NT2/D1 (cell line): Measurements from ENCODE around the gene STARD4.

Experiments used
- DNase-seq: peaks from one replicate; pipeline ENCODE4 v3.0.0-alpha.2; 2011; ENCODE audit warnings: low read depth, low spot score
- H3K27me3 ChIP-seq: 2 replicates; pipeline ENCODE4 v1.6.0; 2011; ENCODE audit warnings: mild to moderate bottlenecking; ENCODE audit not compliant: insufficient read length, insufficient read depth
- H3K36me3 ChIP-seq: 2 replicates; pipeline ENCODE4 v1.6.1; 2011; ENCODE audit warnings: mild to moderate bottlenecking, low read length, mixed read lengths; ENCODE audit not compliant: insufficient read depth, insufficient read length
- H3K4me1 ChIP-seq: 2 replicates; pipeline ENCODE4 v1.5.1; 2011; ENCODE audit not compliant: insufficient read depth, insufficient read length
- H3K4me3 ChIP-seq: 2 replicates; pipeline ENCODE4 v1.5.1; 2011; ENCODE audit warnings: low read depth; ENCODE audit not compliant: insufficient read length
- H3K9ac ChIP-seq: 2 replicates; pipeline ENCODE4 v1.6.0; 2011; ENCODE audit warnings: low read depth; ENCODE audit not compliant: insufficient read length
- H3K9me3 ChIP-seq: 2 replicates; pipeline ENCODE4 v1.5.1; 2011; ENCODE audit warnings: mild to moderate bottlenecking, low read length; ENCODE audit not compliant: insufficient read depth
- SUZ12 ChIP-seq: IDR thresholded peaks from 2 replicates; pipeline ENCODE4 v1.6.1; 2011; ENCODE audit not compliant: insufficient read length, insufficient read depth; ENCODE audit errors: extremely low read depth
- YY1 ChIP-seq: IDR thresholded peaks from 2 replicates; pipeline ENCODE4 v1.6.1; 2011; ENCODE audit not compliant: insufficient read length, insufficient read depth
- ZNF274 ChIP-seq: IDR thresholded peaks from 2 replicates; pipeline ENCODE4 v1.6.1; 2011; ENCODE audit warnings: mild to moderate bottlenecking, low read depth, low read length

Gene STARD4, protein sequence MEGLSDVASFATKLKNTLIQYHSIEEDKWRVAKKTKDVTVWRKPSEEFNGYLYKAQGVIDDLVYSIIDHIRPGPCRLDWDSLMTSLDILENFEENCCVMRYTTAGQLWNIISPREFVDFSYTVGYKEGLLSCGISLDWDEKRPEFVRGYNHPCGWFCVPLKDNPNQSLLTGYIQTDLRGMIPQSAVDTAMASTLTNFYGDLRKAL

DNA sequence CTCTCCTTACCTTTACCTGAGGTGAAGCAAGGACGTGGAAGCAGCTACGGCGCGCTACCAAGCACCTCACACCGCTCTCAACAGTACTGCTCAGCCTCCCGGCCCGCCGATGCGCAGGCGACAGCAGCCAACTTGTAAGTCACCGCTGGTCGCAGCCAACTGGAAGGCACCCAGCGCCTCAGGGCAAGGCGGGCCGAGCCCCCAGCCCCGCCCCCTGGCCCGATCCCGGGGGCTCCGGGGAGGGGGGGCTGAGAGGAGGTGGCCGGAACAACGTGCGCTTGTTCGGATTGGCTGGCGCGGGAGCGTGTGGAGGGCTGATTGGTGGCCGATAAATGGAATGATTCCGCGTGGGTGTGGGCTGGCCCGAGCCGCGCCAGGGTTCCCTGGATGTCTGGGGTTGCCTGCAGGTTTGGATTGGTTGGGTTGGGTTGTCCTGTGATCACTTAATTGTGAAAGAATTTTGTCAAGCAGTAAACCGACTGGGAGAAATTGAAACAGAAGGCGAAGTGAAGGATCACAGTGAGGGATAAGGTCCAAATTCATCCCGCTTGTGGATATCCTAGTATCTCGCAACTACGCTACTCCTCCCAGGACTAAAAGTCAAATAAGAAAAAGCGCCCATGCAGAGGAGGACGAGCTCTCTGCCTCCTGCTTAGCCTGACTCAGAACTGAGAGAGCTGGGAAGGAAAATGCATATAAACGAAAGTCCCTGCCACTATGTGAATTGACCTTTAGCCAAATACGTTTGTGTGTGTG, at the start of gene STARD4:
TSS of gene STARD4 (minus strand) at position 161 of the 756 bp plus-strand sequence. CDS start 5,102 bp downstream, outside the sequence.
- H3K4me3 ChIP-seq = peak within 1 kb of the TSS; percentile 89
- DNase-seq = peak; percentile 70
- TF ChIP-seq ZNF274 = no peak
- TF ChIP-seq YY1 = no peak
- TF ChIP-seq SUZ12 = no peak
- no peaks in the 10 kb centered on the region for H3K4me1 ChIP-seq
- H3K36me3 ChIP-seq = no peaks in the 10 kb centered on the region
- peak within 1 kb of the TSS; percentile 92 for H3K9ac ChIP-seq
- no peaks in the 10 kb centered on the region for H3K27me3 ChIP-seq
- no peaks in the 10 kb centered on the region for H3K9me3 ChIP-seq

DNA sequence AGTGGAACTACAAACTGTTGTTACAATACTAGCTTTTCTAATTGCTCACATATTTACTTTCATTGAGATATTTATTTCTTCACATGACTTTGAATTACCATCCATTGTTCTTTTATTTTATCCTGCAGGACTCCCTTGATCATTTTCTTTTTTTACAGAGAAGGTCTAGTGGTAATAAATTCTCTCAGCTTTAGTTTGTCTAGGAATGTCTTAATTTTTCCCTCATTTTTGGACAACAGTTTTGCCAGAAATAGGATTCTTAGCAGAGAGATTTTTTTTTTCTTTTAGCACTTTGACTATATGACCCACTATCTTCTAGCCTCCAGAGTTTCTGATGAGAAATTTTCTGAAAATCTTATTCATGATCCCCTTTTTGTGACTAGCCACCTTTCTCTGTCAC, 47.3 kb upstream of the STARD4 start:
- no peak overlapping the region for H3K9ac ChIP-seq
- no peak overlapping the region for H3K4me3 ChIP-seq
- H3K36me3 ChIP-seq = no peaks in the 10 kb centered on the region
- no peaks in the 10 kb centered on the region for H3K9me3 ChIP-seq
- no peak for TF ChIP-seq SUZ12
- TF ChIP-seq ZNF274 = no peak
- no peak for TF ChIP-seq YY1
- H3K27me3 ChIP-seq = no peaks in the 10 kb centered on the region
- DNase-seq = no peak
- no peaks in the 10 kb centered on the region for H3K4me1 ChIP-seq

DNA sequence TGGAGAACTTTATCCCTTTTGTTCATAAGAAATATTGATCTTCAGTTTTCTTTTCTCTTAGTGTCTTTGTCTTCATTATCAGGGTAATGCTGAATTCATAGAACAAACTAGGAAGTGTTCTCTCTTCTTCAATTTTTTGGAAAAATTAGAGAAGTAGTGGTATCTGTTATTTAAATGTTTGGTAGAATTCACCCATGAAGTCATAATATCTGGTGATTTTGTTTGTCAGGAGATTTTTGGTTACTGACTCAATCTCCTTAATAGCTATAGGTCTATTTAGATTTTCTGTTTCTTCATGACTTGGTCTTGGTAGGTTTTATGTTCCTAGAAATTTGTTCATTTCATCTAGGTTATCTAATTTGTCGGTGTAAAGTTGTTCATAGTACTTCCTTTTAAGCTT, 45.4 kb upstream of the STARD4 start:
- Histone ChIP-seq H3K4me3 (no peak overlapping the region), H3K9ac (no peak overlapping the region), H3K36me3 (no peaks in the 10 kb centered on the region), H3K4me1 (no peaks in the 10 kb centered on the region), H3K9me3 (no peaks in the 10 kb centered on the region), H3K27me3 (no peaks in the 10 kb centered on the region)
- no peak for TF ChIP-seq SUZ12
- DNase-seq = no peak

DNA sequence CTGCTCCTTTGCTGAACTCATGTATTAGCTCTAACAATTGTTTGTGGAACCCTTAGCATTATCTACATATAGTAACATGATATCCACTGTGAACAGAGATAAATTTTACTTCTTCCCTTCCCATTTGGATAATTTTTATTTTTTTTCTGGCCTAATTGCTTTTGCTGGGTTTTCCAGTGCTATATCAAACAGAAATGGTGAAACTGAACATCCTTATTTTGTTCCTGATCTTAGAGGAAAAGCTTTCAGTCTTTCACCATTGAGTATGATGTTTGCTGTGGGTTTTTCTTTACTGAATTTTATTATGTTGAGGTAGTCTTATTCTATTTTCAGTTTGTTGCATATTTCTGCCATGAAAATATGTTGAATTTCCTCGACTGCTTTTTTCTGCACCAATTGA, 44.8 kb upstream of the STARD4 start:
- Histone ChIP-seq H3K4me1 (no peaks in the 10 kb centered on the region), H3K9me3 (no peaks in the 10 kb centered on the region), H3K36me3 (no peaks in the 10 kb centered on the region), H3K27me3 (no peaks in the 10 kb centered on the region), H3K9ac (no peak overlapping the region), H3K4me3 (no peak overlapping the region)
- TF ChIP-seq SUZ12 (no peak), YY1 (no peak), ZNF274 (no peak)
- no peak for DNase-seq

DNA sequence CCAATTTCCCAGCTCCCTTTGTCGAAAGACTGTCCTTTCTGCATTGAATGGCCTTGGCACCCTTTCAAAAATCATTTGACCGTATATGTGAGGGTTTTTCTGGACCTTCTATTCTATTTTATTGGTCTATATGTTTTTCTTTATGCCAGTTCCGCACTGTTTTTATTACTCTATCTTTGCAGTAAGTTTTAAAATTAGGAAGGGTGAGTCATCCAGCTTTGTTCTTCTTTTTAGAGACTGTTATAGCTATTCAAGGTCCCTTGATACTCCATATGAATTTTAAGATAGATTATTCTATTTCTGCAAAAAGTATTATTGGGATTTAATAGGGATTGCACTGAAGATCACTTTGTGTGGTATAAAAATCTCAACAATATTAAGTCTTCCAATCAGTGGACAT, 44.2 kb upstream of the STARD4 start:
- Histone ChIP-seq H3K27me3 (no peaks in the 10 kb centered on the region), H3K4me1 (no peaks in the 10 kb centered on the region), H3K9ac (no peak overlapping the region), H3K36me3 (no peaks in the 10 kb centered on the region), H3K4me3 (no peak overlapping the region), H3K9me3 (no peaks in the 10 kb centered on the region)
- no peak for DNase-seq
- TF ChIP-seq ZNF274 (no peak), SUZ12 (no peak), YY1 (no peak)

DNA sequence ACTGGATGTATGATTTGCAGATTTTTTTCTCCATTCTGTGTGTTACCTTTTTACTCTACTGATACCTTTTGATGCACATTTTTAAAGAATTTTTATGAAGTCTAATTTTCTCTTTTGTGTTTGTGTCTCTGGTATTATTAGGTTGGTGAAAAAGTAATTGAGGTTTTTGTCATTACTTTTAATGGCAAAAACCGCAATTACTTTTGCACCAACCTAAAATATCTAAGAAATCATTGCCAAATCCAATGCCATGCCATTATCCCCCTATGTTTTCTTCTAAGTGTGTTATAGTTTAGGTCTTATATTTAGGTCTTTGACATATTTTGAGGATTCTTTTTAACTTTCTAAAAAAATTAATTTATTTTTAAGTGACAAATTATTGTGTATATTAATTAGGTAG, 43.4 kb upstream of the STARD4 start:
- Histone ChIP-seq H3K4me1 (no peaks in the 10 kb centered on the region), H3K9me3 (no peaks in the 10 kb centered on the region), H3K9ac (no peak overlapping the region), H3K4me3 (no peak overlapping the region), H3K36me3 (no peaks in the 10 kb centered on the region), H3K27me3 (no peaks in the 10 kb centered on the region)
- no peak for DNase-seq
- TF ChIP-seq YY1 = no peak
- no peak for TF ChIP-seq SUZ12
- TF ChIP-seq ZNF274 = no peak

DNA sequence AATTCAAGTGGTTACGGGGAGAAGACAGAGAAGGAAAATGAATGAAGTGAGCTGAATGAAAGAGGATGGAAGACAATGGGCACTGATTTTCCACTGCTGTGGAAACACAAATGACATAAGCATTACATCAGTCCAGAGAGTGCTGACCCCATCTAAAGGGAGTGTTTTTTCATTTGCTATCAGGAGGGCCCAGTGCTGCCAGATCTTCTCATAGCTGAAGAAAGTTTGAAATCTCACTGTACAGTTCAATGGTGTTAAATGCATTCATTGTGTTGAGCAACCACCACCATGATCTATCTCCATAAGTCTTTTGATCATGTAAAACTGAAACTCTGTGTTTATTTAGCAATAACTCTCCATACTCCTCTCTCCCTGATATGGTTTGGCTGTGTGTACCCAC, 41.5 kb upstream of the STARD4 start:
- H3K9me3 ChIP-seq = no peaks in the 10 kb centered on the region
- TF ChIP-seq ZNF274 (no peak), SUZ12 (no peak), YY1 (no peak)

More for the DNA sequence above, 41.5 kb upstream of the STARD4 start:
- no peaks in the 10 kb centered on the region for H3K4me1 ChIP-seq
- no peak overlapping the region for H3K9ac ChIP-seq
- H3K4me3 ChIP-seq = no peak overlapping the region
- no peak for DNase-seq
- H3K27me3 ChIP-seq = no peaks in the 10 kb centered on the region
- H3K36me3 ChIP-seq = no peaks in the 10 kb centered on the region
